ENCODE measurements around the gene PSTPIP1. TPM values are rescaled to one million over a fixed set of nuclear protein-coding genes. Genes with fewer than 3 reads are reported as not detected.

The PSTPIP1 gene
- total and polyA plus RNA-seq, 2 of the 8 experiments (the other 6 are each of a cell fraction or from before 2014, with no cell fraction given): 1.6 to 1.8 TPM

GRCh38 chr15:77067691-77068367, 72.9 kb downstream of the PSTPIP1 start:
- Histone ChIP-seq H3K4me3 (ENCODE audit: extremely low read depth in 1 of 4, insufficient read depth in 2 of 4, low read depth in 3 of 4, low read length in 4 of 4) (no peak overlapping the region), H3K27ac (ENCODE audit: low read depth, low read length) (no peak overlapping the region), H3K36me3 (ENCODE audit: control insufficient read depth in 2 of 4, insufficient read depth in 4 of 4, low read length in 3 of 4) (no peaks in the 10 kb centered on the region), H3K27me3 (replicated peaks in 1 of 4; ENCODE audit: control insufficient read depth in 3 of 4, extremely low read depth in 1 of 4, insufficient read depth in 3 of 4, low read length in 3 of 4) (peaks cover 0 to 2% (median 0%) of the 10 kb centered on the region in 4 experiments; a peak in 1 of 7 replicates), H3K9me3 (ENCODE audit: insufficient read depth in 2 of 2, low read depth in 1 of 2, low read length in 1 of 2) (no peaks in the 10 kb centered on the region), H2BK15ac (ENCODE audit: low read length) (no peak overlapping the region), H4K91ac (replicated peaks; ENCODE audit: insufficient read length, low read length) (no peak overlapping the region), H3K4ac (replicated peaks; ENCODE audit: insufficient read length, low read depth, low read length) (no peak overlapping the region), H4K5ac (ENCODE audit: insufficient read length, low read depth, low read length) (no peak overlapping the region), H3K79me1 (ENCODE audit: low read depth, low read length) (peaks cover 3% of the 10 kb centered on the region; the same call in 1 of the 2 replicates), H2BK5ac (ENCODE audit: low read depth, low read length) (no peak overlapping the region), H3K9ac (replicated peaks in 1 of 4; ENCODE audit: extremely low read depth in 1 of 4, low read depth in 3 of 4, low read length in 3 of 4) (no peak overlapping the region), H3K4me1 (replicated peaks in 1 of 4; ENCODE audit: control insufficient read depth in 3 of 4, insufficient read depth in 4 of 4, low read length in 3 of 4) (peaks cover 1 to 10% (median 6%) of the 10 kb centered on the region in 4 experiments; a peak in 5 of 7 replicates), H4K8ac (ENCODE audit: extremely low read depth, insufficient read depth, low read length) (no peak overlapping the region), H4K20me1 (replicated peaks in 1 of 2; ENCODE audit: control insufficient read depth in 1 of 2, insufficient read depth in 2 of 2, low read length in 2 of 2) (peaks cover 9 to 12% of the 10 kb centered on the region in 2 experiments), H2BK20ac (ENCODE audit: low read length) (no peak overlapping the region), H3K79me2 (ENCODE audit: control insufficient read depth in 1 of 2, insufficient read depth in 2 of 2, low read length in 2 of 2) (peaks cover 0 to 70% of the 10 kb centered on the region in 2 experiments; a peak in 2 of 4 replicates), H3K4me2 (ENCODE audit: insufficient read depth in 1 of 2, low read depth in 2 of 2, low read length in 2 of 2) (no peak overlapping the region), H2BK12ac (ENCODE audit: low read depth, low read length) (no peak overlapping the region), H3K56ac (replicated peaks; ENCODE audit: insufficient read length, low read depth, low read length) (no peak overlapping the region), H2BK120ac (replicated peaks; ENCODE audit: low read depth, low read length) (no peak overlapping the region), H3K23me2 (ENCODE audit: low read depth, low read length) (peaks cover 6% of the 10 kb centered on the region), H3K14ac (ENCODE audit: insufficient read length) (no peak overlapping the region), H2AK5ac (ENCODE audit: low read depth, low read length) (no peak overlapping the region), H3K23ac (ENCODE audit: insufficient read length) (no peak overlapping the region), H2AFZ (ENCODE audit: low read length) (no peak overlapping the region), H3K18ac (ENCODE audit: extremely low read depth, low read length) (no peak overlapping the region)
- DNase-seq (ENCODE audit: low read depth in 1 of 2, low spot score in 2 of 2) (no peak), FAIRE-seq (no peak)
- WGBS, 2 experiments (ENCODE audit: extremely low coverage in 1 of 2, insufficient coverage in 1 of 2, insufficient read length in 1 of 2, insufficient replicate concordance in 2 of 2, low coverage in 1 of 2, low lambda C conversion rate in 2 of 2, missing lambda C conversion rate in 1 of 2): 95% methylated on average over 3 of the region's 3 CpGs; no CpG with 5 or more reads in 1 of the 2 experiments
- ChIA-PET POLR2A (ENCODE audit: partially characterized antibody) (interaction anchor here (0.6 to 0.8 kb wide), 2 partner anchors 11 to 13 kb away, joined by 3 read pairs; no protein-coding TSS in a partner anchor), CTCF (ENCODE audit: partially characterized antibody) (interaction anchor here (1.0 to 1.6 kb wide), 2 partner anchors 9 to 44 kb away, joined by 4 to 5 read pairs; no protein-coding TSS in a partner anchor)
- TF ChIP-seq ATF3 (IDR thresholded peaks at IDR 0.05; ENCODE audit: insufficient read depth, low read depth, low read length) (no peak), GABPA (IDR thresholded peaks at IDR 0.05; ENCODE audit: borderline replicate concordance, insufficient read depth, low read length) (no peak), FOSL1 (IDR thresholded peaks at IDR 0.05; ENCODE audit: insufficient read depth, low read depth, low read length) (no peak), JUN (IDR thresholded peaks at IDR 0.05; ENCODE audit: low read depth, low read length) (no peak), SP2 (IDR thresholded peaks at IDR 0.05; ENCODE audit: low read length) (no peak), SUZ12 (IDR thresholded peaks at IDR 0.05; ENCODE audit: low read length) (no peak), SRF (IDR thresholded peaks at IDR 0.05; ENCODE audit: low read depth, low read length) (no peak), TAF1 (IDR thresholded peaks at IDR 0.05; ENCODE audit: low read depth, low read length) (no peak), ASH2L (IDR thresholded peaks at IDR 0.05; ENCODE audit: low read length) (no peak), TCF12 (IDR thresholded peaks at IDR 0.05; ENCODE audit: low read depth, low read length) (no peak)
